K562 (cell line): Measurements from ENCODE around the gene PLD3.

ENCODE experiments used
- DPF2 ChIP-seq: fragments of 450-650 bp; IDR thresholded peaks from 2 replicates; pipeline ENCODE4 v1.6.1; 2016
- EZH2 ChIP-seq: IDR thresholded peaks from 2 replicates; pipeline ENCODE4 v1.6.1; 2012; ENCODE audit warnings: low read depth, mild to moderate bottlenecking, inconsistent platforms, low read length, borderline replicate concordance
- NFXL1 ChIP-seq: fragments of 450-650 bp; formaldehyde crosslinking; IDR thresholded peaks from 2 replicates; pipeline ENCODE4 v1.4.0; 2021; ENCODE audit warnings: mild to moderate bottlenecking
- NR2C2 ChIP-seq, 2 experiments: fragments of 200-800 bp in 1 of 2; sonication (Bioruptor generic) in 1 of 2; sonication (generic) in 1 of 2; formaldehyde crosslinking in 1 of 2; IDR thresholded peaks; 2 replicates each; pipeline versions ENCODE4 v1.6.1 to v1.8.0; 2016 to 2022; ENCODE audit warnings: mild to moderate bottlenecking in 1 of 2, missing compliant biosample characterization in 1 of 2, missing genetic modification characterization in 1 of 2, missing genetic modification reagents in 1 of 2
- SMARCB1 ChIP-seq: IDR thresholded peaks from 2 replicates; pipeline ENCODE4 v1.6.1; 2011; ENCODE audit warnings: improper control_type of control experiment, low read depth; ENCODE audit not compliant: insufficient read length
- TEAD4 ChIP-seq, 2 experiments: sonication (generic) in 1 of 2; formaldehyde crosslinking in 1 of 2; IDR thresholded peaks; 2 replicates each; pipeline versions ENCODE4 v1.6.1 to v1.8.0; 2012 to 2022; ENCODE audit warnings: borderline replicate concordance in 1 of 2, inconsistent platforms in 1 of 2, low read length in 1 of 2, mild to moderate bottlenecking in 1 of 2, missing genetic modification reagents in 1 of 2
- ZBTB1 ChIP-seq: sonication (generic); formaldehyde crosslinking; IDR thresholded peaks from 2 replicates; pipeline ENCODE4 v1.8.1; 2023; ENCODE audit warnings: missing genetic modification reagents, low read depth, mild to moderate bottlenecking, borderline replicate concordance
- TF ChIP-seq, protein P1 (sequence below), 3 experiments: IDR thresholded peaks in 2 of 3; conservative IDR thresholded peaks in 1 of 3; 2 replicates each; pipeline ENCODE4 v1.5.1; 2011 to 2012; ENCODE audit warnings: low read length in 3 of 3, mild to moderate bottlenecking in 3 of 3, control low read depth in 2 of 3, improper control_type of control experiment in 1 of 3, inconsistent platforms in 1 of 3, low read depth in 1 of 3, mixed read lengths in 1 of 3, moderate library complexity in 1 of 3; ENCODE audit not compliant: insufficient read depth in 2 of 3
- TF ChIP-seq, protein P2 (sequence below), 2 experiments: fragments of 450-650 bp in 1 of 2; sonication (generic) in 1 of 2; formaldehyde crosslinking in 1 of 2; IDR thresholded peaks; 2 replicates each; pipeline versions ENCODE4 v1.7.1 to v1.9.0; 2016 to 2022; ENCODE audit warnings: inconsistent platforms in 1 of 2, mild to moderate bottlenecking in 1 of 2, missing genetic modification reagents in 1 of 2

DNA sequence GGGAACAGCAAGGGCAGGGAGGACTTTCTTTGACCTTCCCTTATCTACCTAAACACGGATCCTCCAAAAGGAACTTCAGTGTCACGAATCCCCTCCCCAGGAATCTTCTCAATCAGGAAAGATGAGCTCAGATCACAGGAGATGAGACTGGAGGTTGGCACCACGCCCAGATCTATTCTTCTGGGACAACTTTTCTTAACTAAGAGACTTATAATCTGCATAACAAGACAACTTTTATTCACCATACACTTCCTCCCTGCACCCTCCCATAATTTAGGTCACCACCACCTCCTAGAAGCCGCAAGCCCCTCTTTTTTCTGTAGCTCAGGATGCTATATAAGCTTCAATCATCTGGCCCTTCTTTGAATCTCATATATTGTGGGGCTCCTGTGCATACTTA, 44.2 kb upstream of the PLD3 start:
- TF ChIP-seq SMARCB1 (no peak), ZBTB1 (CRISPR knock-in tag) (no peak), NFXL1 (CRISPR knock-in tag) (no peak), TEAD4 (IDR thresholded peaks at IDR 0.05; ENCODE audit: low read length) (no peak), TEAD4 (CRISPR knock-in tag; IDR thresholded peaks at IDR 0.05; ENCODE audit: borderline replicate concordance) (no peak), DPF2 (no peak), EZH2 (no peak), NR2C2 (CRISPR knock-in tag; IDR thresholded peaks at IDR 0.05) (no peak), NR2C2 (tag; IDR thresholded peaks at IDR 0.05) (no peak)
- TF ChIP-seq, protein P1, sequence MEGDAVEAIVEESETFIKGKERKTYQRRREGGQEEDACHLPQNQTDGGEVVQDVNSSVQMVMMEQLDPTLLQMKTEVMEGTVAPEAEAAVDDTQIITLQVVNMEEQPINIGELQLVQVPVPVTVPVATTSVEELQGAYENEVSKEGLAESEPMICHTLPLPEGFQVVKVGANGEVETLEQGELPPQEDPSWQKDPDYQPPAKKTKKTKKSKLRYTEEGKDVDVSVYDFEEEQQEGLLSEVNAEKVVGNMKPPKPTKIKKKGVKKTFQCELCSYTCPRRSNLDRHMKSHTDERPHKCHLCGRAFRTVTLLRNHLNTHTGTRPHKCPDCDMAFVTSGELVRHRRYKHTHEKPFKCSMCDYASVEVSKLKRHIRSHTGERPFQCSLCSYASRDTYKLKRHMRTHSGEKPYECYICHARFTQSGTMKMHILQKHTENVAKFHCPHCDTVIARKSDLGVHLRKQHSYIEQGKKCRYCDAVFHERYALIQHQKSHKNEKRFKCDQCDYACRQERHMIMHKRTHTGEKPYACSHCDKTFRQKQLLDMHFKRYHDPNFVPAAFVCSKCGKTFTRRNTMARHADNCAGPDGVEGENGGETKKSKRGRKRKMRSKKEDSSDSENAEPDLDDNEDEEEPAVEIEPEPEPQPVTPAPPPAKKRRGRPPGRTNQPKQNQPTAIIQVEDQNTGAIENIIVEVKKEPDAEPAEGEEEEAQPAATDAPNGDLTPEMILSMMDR (IDR thresholded peaks at IDR 0.05 in 2 of 3, conservative IDR thresholded peaks at IDR 0.05 in 1 of 3; ENCODE audit: insufficient read depth in 2 of 3, low read depth in 1 of 3, low read length in 3 of 3) = no peak
- TF ChIP-seq, protein P2, sequence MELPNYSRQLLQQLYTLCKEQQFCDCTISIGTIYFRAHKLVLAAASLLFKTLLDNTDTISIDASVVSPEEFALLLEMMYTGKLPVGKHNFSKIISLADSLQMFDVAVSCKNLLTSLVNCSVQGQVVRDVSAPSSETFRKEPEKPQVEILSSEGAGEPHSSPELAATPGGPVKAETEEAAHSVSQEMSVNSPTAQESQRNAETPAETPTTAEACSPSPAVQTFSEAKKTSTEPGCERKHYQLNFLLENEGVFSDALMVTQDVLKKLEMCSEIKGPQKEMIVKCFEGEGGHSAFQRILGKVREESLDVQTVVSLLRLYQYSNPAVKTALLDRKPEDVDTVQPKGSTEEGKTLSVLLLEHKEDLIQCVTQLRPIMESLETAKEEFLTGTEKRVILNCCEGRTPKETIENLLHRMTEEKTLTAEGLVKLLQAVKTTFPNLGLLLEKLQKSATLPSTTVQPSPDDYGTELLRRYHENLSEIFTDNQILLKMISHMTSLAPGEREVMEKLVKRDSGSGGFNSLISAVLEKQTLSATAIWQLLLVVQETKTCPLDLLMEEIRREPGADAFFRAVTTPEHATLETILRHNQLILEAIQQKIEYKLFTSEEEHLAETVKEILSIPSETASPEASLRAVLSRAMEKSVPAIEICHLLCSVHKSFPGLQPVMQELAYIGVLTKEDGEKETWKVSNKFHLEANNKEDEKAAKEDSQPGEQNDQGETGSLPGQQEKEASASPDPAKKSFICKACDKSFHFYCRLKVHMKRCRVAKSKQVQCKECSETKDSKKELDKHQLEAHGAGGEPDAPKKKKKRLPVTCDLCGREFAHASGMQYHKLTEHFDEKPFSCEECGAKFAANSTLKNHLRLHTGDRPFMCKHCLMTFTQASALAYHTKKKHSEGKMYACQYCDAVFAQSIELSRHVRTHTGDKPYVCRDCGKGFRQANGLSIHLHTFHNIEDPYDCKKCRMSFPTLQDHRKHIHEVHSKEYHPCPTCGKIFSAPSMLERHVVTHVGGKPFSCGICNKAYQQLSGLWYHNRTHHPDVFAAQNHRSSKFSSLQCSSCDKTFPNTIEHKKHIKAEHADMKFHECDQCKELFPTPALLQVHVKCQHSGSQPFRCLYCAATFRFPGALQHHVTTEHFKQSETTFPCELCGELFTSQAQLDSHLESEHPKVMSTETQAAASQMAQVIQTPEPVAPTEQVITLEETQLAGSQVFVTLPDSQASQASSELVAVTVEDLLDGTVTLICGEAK (IDR thresholded peaks at IDR 0.05) = no peak
- TF ChIP-seq, protein P2 (CRISPR knock-in tag; IDR thresholded peaks at IDR 0.05) = no peak
